DMS153 treated with DMSO at 0.1 percent for 48 hours (cell line): ENCODE results near the gene LRP1.

Source experiments
- DNase-seq: peaks from one replicate; lab custom pipeline; 2025; ENCODE audit not compliant: unreplicated experiment; lab: John Stamatoyannopoulos, UW

The LRP1 gene

DNA sequence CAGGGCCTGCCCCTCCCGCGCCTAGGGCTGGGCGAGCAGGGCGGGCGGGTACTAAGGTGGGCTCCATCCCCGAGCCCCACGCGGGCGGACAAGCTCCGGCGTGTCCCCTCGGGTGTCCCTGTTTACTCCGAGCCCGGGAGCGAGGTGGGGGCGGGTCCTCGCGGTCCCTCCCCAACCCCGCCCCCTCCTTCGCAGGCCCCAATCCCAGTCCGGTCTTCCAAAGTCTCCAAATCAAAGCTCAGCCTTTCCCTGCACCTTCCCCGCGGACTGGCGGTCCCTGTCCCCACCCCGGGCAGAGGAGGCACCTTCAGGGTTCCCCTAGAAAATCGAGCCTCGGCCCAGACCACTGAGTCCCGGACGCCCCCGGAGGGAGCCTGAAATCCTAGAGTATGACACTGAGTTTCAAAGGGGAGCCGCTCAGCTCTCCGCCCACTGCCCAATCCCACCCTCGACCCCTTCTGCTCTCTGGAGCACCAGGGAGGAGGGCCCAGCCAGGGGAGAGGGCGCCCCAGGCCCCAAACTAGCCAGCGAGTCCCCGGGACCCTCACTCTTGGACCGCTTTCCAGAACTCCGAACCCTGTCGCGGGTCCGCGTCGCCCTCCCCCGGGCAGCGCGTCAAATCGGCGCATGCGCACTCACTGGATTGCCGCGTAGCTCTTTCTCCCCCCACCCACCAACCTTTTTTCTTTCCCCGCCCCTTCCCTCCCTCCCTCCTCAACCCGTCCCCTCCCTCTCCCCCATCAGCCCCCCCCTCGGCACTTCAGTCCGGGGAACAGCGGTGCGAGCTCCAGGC lies at the start of gene LRP1:
LRP1 (plus strand) TSS at position 758 of the 793 bp plus-strand sequence. CDS start 482 bp downstream, outside the sequence.
- peak; percentile 54 for DNase-seq

DNA sequence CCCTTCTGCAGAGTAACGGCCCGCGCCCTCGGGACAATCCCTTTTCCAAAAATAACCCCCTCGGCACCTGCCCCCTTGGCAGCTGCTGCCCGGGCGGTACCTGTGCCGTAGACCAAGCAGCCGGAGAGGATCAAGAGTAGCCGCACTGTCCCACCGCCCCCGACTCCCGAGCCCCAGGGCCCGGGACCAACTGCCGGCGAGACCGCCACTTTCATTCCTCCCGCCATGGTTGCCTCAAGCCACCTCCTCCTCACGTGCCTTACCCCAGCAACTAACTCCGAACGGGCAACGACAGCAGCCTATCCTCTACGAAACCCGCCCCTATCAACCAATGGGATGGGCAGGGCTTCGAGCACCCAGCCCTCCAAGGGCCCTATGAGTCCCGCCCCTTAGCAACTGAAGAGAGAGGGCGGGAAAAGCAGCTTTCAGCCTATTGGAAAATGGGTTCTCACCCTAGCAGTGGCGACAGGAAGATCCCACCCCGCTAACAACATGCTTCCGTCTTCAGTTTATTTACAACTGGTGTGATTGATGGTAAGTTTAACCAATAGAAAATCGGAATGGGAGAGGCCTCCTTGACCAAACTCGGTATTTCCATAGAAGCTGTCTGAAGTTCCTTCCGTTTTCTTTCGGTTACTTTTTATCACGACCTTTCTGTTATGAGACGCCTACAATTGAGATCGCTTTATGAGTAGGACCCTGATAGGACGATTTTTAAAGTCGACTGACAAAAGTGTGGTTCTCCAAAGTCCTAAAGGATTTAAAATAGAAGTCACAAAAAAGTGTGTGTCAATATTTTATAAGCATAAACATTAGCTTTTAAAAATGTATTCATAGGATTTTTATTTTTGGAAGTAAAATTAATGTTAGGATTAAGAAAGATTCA lies 49.5 kb upstream of the LRP1 start, which contains the start of gene NEMP1:
NEMP1 (minus strand) TSS at position 273 of the 886 bp plus-strand sequence; CDS start at position 227, 46 bp downstream.
- peak; percentile 99 for DNase-seq

DNA sequence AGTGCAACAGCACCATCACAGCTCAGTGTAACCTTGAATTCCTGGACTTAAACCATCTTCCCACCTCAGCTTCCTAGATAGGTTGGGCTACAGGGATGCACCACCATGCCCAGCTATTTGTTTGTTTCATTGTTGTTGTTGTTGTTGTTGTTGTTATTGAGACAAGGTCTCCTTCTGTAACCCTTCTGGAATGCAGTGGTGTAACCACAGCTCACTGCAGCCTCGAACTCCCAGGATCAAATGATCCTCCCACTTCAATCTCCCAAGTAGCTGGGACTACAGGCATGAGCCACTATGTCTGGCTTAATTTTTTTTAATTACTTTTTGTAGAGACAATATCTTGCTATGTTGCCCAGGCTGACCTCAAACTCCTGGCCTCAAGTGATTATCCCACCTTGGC lies 48.5 kb upstream of the LRP1 start:
- no peak for DNase-seq

DNA sequence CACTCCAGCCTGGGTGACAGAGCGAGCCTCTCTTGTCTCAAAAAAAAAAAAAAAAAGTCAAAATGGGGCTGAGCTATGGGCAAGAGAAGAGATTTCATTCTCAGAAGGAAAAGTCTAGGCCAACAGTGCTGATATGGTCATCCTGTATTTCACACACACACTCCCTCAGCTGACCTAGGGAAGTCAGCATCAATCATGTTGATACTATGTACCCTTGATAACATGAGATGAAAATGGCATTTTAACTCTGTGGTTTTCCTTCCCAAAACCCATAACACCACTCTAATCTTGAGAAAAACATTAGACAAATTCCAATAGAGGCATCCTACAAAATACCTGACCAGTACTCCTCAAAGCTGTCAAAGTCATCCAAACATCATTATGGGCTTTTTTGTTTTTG lies 47.4 kb upstream of the LRP1 start:
- no peak for DNase-seq

DNA sequence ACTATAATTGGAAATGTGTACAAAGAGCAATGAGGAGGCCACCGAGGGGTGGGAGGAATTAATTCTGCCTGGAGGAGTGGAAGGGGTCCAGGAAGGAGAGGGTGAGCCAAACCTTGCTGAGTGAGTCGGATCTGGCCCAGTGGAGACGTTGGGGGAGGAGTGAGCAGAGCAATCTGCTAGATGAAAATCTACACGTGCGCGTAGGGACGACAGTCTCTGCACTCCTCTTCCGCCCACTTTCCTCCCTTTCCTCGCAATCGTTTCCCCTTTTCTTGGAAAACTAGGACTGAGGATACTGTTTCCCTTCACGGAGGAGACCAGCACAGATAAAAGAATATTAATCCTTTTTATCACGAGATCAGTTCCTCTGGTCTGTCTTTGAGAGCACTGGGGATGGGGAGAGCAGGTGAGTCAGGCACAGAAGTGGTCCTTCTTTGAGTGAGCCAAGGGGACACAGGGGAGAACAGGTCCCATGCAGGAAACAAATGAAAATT lies 42.2 kb upstream of the LRP1 start:
- DNase-seq: no peak

DNA sequence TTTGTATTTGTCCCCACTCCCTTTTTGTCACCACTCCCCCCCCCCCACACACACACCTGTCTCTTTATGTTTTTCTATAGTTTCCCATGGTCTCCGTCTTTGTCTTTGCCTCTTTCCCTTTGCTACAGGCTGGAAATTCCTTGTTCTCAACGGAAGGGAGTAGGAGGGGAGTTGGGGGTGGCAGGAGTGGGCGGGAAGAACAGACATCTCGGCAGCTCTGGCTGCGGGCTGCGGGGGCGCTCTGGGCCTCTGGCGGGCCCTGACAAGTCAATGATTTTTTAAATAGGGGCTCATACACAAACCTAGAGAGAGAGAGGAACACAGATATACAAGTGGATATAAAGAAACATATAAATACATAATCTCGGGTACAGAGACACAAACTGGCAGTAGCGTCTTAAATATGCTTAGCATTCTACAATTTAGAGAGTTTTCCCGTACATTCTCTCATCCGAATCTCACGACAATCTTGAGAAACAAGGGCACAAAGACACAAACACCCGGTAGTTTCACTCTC lies 41.7 kb upstream of the LRP1 start:
- no peak for DNase-seq

DNA sequence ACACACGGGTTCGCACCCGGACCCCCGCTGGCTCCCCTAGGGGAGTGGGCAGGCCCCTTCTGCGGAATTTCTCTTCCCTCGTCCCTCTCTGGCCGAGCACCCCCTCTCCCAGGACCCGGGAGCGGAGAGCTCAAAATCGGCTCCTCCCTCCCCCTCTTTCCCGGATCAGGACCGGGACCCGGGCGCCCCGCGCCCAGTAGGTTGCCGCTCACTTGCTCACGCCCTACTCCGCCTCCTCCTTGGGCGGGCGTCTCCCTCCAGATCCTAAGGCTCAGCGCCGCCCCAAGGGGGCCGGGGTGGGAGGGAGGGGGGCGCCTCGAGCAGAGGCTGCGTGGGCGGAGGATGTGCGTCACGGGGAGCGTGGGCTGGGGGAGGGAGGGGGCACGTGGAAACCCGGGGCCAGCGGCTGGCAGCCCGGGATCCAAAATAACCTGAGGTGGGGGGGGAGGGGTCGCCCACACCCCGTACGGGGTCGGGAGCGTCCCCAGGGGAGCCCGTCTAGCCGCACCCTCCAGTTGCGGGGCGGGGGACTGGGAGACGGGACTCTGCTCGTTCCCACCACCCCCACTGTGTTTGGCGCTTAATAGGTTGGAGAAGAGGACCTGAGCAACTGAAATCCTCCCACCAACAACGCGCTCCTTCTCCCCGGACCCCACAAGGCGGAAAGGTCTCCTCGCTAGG lies 41.1 kb upstream of the LRP1 start:
- no peak for DNase-seq

DNA sequence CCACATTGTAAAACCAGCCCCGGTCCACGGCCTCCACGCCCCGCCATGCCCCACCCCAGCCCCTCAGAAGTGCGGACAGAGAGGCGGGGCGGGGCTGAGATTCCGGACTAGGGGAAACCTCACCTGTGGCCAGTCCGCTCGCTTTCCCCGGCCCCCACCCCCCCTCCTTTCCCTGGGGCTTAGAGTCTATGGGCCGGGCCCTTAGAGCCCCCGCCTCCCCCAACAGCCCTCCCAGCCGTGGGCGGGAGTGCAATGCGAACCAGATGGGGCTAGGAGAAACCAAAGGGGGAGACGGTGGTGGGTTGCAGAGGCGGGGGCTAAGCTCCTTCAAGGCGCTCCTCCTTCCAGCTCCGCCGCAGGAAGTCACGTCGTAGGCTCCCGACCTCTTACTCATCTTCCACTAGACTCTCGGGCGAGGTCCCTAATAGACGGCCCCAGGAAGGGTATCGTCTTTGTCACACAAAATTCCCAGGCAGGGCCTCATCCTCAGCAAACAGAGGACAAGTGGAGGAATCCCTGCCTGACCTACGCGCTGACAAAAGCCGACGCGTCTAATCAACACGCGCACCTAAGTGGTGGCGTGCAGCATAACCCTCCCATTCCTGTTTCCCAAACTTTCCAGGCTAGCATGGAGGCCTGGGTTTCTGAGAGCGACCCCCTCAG lies 40.5 kb upstream of the LRP1 start:
- DNase-seq: no peak

DNA sequence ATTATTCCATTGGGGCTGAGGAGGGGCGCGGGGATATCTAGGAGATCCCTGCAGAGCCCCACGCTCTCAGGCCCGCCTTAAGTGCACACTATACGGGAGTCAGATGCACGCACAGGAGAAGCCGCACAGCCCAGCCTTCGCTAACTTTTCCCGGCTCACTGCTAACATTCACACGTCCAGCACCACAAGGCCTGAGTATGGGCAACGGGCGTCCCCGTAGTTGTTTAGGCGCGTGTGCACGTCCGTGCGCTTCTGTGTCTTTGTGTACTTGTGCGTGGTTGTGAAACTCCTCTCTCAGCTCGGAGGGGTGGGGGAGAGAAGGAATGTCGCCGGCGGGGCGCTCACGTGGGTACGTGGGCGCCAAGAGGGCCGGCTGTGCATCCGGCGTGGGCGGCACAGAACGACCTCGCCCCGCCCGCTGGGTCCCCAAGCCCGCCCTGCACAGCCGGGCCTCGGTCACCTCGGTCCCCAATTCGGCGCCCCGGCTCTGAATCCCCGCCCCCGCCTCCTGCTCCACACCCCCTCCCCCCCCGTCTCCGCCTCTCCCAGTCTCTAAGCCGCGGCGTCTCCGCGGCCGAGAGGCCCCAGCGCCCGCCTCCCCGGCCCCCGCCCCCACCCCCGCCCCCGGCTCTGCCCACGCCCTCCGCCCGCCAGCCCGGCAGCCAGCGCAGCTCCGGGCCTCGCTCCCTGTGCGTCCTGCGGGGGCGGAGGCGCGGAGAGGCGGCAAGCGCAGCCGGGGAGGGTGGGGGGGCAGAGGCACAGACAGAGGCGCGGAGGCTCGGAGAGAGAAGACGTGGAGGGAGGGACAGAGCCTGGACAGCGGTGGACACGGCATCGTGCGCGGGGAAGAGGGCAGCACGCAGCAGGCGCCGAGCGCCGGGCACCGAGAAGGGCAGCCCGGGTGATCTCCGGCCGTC lies 39.7 kb upstream of the LRP1 start, which contains the start of gene NAB2:
NAB2 (plus strand) TSS at position 761 of the 917 bp plus-strand sequence. CDS start 158 bp downstream, outside the sequence.
- peak; percentile 81 for DNase-seq

DNA sequence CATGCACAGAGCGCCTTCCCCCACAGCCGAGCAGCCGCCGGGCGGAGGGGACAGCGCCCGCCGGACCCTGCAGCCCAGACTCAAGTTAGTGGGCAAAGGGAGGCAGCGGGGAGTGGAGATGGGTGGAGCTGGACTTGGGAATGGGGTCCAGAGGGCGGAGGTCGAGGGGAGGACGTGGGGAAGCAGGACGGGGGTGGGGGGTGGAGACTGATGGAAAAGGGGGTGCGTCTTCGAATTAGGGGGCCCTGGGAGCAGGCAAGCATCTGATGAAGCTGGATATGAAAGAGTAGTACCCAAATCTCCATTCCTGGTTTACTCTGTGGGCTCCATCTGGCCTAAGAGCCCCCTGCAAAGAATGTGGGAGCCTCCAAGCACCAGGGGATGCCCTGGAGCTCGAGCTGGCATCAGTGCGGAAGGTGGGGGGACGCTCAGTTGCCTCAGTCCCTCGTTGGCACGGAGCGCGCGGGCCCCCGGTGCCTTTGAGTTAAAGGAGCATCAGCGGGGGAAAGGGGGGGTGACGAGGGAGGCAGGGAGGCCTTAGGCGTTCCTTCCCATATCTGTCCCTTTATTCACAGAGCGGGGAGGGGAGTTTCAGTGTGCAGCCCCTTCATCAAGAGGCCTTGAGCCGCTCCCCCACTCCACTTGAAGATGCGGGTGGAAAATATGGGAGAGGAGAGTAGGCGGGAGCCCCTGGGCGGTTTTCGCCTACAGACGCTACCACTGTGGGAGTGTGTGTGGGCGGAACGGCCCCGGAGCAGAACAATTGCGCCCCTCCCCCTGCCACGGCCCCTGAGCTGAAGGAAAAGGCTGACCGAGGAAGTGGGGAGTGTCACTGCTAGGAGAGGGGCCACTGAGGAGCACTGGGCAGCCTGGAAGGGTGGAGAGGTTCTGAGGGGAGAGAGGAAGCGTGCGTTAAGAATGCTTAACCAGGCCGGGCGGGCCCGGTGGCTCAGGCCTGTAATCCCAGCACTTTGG lies 38.7 kb upstream of the LRP1 start:
- DNase-seq: no peak

DNA sequence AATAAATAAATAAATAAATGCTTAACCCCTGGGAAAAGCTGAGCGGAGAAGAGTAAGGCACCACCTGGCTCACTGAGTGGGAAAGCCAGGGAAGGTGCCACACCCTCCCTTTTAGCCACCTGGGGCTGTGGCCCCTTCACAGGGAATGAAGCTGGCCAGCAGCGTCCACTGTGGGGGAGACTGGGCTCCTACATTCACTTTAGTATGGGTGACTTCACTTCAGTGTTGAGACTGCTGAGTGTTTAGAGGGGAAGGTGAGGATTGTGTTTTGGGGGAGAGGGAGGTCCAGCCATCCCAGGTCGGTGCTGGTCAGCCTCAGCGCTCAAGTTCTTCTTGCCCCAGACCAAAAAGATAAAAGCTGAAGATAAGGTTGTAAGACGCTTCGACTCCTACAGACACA lies 37.8 kb upstream of the LRP1 start:
- no peak for DNase-seq

DNA sequence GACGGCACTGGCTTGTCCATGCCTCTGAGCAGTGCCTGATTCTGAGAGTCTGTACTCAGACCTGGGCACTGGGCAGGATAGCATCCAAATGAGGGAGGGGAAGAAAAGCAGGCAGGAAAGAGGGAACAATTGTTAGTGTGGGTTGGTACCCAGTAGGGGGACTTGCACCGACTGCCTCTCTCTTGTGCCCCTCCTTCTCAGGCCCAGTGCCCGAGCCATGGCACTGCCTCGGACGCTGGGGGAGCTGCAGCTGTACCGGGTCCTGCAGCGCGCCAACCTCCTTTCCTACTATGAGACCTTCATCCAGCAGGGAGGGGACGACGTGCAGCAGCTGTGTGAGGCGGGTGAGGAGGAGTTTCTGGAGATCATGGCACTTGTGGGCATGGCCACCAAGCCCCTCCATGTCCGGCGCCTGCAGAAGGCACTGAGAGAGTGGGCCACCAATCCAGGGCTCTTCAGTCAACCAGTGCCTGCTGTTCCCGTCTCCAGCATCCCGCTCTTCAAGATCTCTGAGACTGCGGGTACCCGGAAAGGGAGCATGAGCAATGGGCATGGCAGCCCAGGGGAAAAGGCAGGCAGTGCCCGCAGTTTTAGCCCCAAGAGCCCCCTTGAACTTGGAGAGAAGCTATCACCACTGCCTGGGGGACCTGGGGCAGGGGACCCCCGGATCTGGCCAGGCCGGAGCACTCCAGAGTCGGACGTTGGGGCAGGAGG lies 37.2 kb upstream of the LRP1 start:
- DNase-seq: no peak

DNA sequence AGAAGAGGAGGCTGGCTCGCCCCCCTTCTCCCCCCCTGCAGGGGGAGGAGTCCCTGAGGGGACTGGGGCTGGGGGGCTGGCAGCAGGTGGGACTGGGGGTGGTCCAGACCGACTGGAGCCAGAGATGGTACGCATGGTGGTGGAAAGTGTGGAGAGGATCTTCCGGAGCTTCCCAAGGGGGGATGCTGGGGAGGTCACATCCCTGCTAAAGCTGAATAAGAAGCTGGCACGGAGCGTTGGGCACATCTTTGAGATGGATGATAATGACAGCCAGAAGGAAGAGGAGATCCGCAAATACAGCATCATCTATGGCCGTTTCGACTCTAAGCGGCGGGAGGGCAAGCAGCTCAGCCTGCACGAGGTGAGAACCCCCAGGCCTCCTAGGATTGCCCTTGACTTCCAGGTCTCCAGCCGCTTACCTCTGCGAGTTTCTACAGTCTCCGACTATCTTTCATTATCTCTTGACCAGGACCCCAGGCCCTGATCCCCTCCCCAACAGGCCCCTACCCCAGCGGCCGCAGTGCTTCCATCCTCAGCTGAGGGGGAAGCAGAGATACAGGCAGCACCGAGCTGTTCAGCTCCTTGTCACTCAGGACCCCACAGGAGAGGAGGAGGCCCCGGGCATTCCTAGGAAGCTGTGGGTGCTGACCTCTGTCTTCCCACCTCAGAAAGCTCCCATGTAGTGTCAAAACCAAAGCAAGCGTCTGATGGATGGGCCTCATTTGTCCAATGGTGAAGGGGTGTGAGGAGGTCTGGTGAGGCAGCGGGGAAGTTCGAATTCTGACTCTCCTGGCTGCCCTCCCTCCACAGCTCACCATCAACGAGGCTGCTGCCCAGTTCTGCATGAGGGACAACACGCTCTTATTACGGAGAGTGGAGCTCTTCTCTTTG lies 36.4 kb upstream of the LRP1 start:
- DNase-seq: no peak

DNA sequence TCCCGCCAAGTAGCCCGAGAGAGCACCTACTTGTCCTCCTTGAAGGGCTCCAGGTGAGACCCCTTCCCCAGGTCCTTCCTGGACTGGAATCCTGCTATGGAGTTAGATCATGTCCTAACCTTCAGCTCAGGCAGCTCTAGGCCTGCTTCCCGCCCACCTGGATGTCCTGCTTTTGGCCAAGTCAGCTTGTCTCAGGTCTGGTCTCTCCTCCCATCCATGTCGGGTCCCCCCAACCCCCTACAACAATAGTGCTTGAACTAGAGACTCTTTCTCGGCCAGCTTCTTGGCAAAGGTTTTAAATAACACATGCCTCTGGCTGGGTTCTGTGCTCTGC lies 35.8 kb upstream of the LRP1 start:
- no peak for DNase-seq

DNA sequence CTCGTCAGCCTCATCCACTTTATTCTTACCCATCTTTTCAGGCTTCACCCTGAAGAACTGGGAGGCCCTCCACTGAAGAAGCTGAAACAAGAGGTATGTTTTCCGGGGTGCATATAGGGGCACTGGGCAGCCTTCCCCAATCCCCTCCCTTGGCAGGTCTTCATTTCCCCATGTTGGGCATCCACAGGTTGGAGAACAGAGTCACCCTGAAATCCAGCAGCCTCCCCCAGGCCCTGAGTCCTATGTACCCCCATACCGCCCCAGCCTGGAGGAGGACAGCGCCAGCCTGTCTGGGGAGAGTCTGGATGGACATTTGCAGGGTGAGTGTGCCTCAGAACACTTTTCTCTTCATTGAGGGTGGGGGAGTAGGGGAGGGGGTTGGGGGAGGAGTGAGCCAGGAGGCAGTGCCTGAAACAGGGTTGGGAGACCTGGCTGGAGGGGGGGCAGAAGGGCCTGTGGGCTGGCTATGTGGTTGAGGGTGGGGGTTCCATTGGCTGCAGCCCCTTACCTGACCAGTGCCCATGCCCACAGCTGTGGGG lies 35.3 kb upstream of the LRP1 start:
- no peak for DNase-seq
